Natural killer cell (primary cell): Measurements from ENCODE around the gene CPT1B. TPM values are rescaled to one million over a fixed set of nuclear protein-coding genes. Genes with fewer than 3 reads are reported as not detected.

Source experiments
- ATAC-seq, 3 donors: fragments of 150-1000 bp in 2 of 3; fragments of 200-7000 bp in 1 of 3; cut with Tn5 transposase; 1 replicate in 1 of 3; 2 replicates in 2 of 3; pipeline ENCODE4 v1.10.0; 2021; ENCODE audit warnings: mild to moderate bottlenecking in 2 of 3, moderate library complexity in 2 of 3
- DNase-seq, 2 donors: peaks; one replicate each; pipeline versions ENCODE4 v3.0.0 to v3.0.0-alpha.2; 2013 to 2021; ENCODE audit warnings: mixed read lengths in 1 of 2
- H3K27ac ChIP-seq: one replicate; pipeline ENCODE4 v1.5.1; 2013; ENCODE audit warnings: mild to moderate bottlenecking, low read length
- H3K27me3 ChIP-seq: one replicate; pipeline ENCODE4 v1.6.1; 2013; ENCODE audit warnings: low read length; ENCODE audit not compliant: control insufficient read depth, insufficient read depth
- H3K36me3 ChIP-seq: one replicate; pipeline ENCODE4 v1.6.1; 2013; ENCODE audit warnings: low read length; ENCODE audit not compliant: control insufficient read depth, insufficient read depth
- H3K4me1 ChIP-seq: one replicate; pipeline ENCODE4 v1.6.1; 2013; ENCODE audit warnings: low read length; ENCODE audit not compliant: control insufficient read depth, insufficient read depth
- H3K4me3 ChIP-seq: one replicate; pipeline ENCODE4 v1.5.1; 2013; ENCODE audit warnings: low read length
- H3K9me3 ChIP-seq: one replicate; pipeline ENCODE4 v1.6.1; 2013; ENCODE audit warnings: low read length; ENCODE audit not compliant: control insufficient read depth, insufficient read depth
- H3K27ac Mint-ChIP-seq, 2 donors: one replicate each; pipeline ENCODE4 v1.8.0; 2022; ENCODE audit warnings: mild to moderate bottlenecking in 2 of 2, mixed read lengths in 2 of 2, moderate library complexity in 1 of 2
- H3K27me3 Mint-ChIP-seq, 2 donors: one replicate each; pipeline ENCODE4 v1.8.0; 2022; ENCODE audit warnings: low read depth in 2 of 2, mixed read lengths in 2 of 2
- H3K36me3 Mint-ChIP-seq: one replicate; pipeline ENCODE4 v1.8.0; 2022; ENCODE audit warnings: mixed read lengths
- H3K4me1 Mint-ChIP-seq, 2 donors: one replicate each; pipeline ENCODE4 v1.8.0; 2022; ENCODE audit warnings: mixed read lengths in 2 of 2
- H3K4me3 Mint-ChIP-seq: one replicate; pipeline ENCODE4 v1.8.0; 2022; ENCODE audit warnings: mild to moderate bottlenecking, moderate library complexity, mixed read lengths
- H3K9me3 Mint-ChIP-seq, 2 donors: one replicate each; pipeline ENCODE4 v1.8.0; 2022; ENCODE audit warnings: mixed read lengths in 2 of 2
- CTCF ChIP-seq: fragments of 200-600 bp; IDR thresholded peaks from one replicate; pipeline ENCODE4 v1.8.0; 2022; ENCODE audit warnings: antibody characterized with exemption
- WGBS: methylation state at CpG from one replicate; pipeline ENCODE4 v1.1.7; 2013; ENCODE audit warnings: missing lambda C conversion rate; ENCODE audit not compliant: insufficient coverage; 5-methylcytosine and 5-hydroxymethylcytosine counted together
- intact Hi-C: fragments of 100-400 bp; cut with micrococcal nuclease; formaldehyde crosslinking; loops from one replicate; pipeline ENCODE4 v1.14.2; 2022
- total RNA-seq, 4 donors: library from RNA; stranded (reverse); fragments of 120-200 nt in 1 of 4; gene quantifications; one replicate each; pipeline versions ENCODE4 v1.2.3 to v1.2.4, GENCODE V29; 2013 to 2022

Gene CPT1B
- total RNA-seq, 3 donors from 2014 or later (not counting 1 experiment from before 2014, with no cell fraction given) = 53.1 to 75.7 (median 55.5) TPM

GRCh38 chr22:50602338-50602700, 24.1 kb upstream of the CPT1B start:
- no peaks in the 10 kb centered on the region for H3K36me3 ChIP-seq
- no peak overlapping the region for H3K27ac ChIP-seq
- Mint-ChIP-seq H3K4me3 (peak overlapping the region; percentile 74), H3K27ac (no peak overlapping the region), H3K27me3 (peaks cover 23 to 39% of the 10 kb centered on the region in 2 donors), H3K4me1 (peaks cover 0 to 10% of the 10 kb centered on the region in 2 donors), H3K9me3 (no peaks in the 10 kb centered on the region), H3K36me3 (peaks cover under 1% of the 10 kb centered on the region)
- no peak for DNase-seq
- no peak overlapping the region for H3K4me3 ChIP-seq
- H3K27me3 ChIP-seq = peaks cover 42% of the 10 kb centered on the region
- WGBS = 45% methylated on average over 2 of the region's 2 CpGs
- peaks cover 8% of the 10 kb centered on the region for H3K4me1 ChIP-seq
- no peaks in the 10 kb centered on the region for H3K9me3 ChIP-seq
- TF ChIP-seq CTCF = no peak
- intact Hi-C loops = no loop called here
- no peak for ATAC-seq

GRCh38 chr22:50601669-50602337, 23.6 kb upstream of the CPT1B start:
- WGBS = 58% methylated on average over 12 of the region's 12 CpGs
- Mint-ChIP-seq H3K36me3 (peaks cover 6% of the 10 kb centered on the region), H3K4me1 (peaks cover 0 to 10% of the 10 kb centered on the region in 2 donors), H3K27me3 (peaks cover 23 to 38% of the 10 kb centered on the region in 2 donors), H3K9me3 (no peaks in the 10 kb centered on the region), H3K4me3 (peak overlapping the region; percentile 74), H3K27ac (no peak overlapping the region)
- DNase-seq = no peak
- no peak for TF ChIP-seq CTCF
- no peak for ATAC-seq
- Histone ChIP-seq H3K27me3 (peaks cover 42% of the 10 kb centered on the region), H3K4me1 (peaks cover 8% of the 10 kb centered on the region), H3K9me3 (no peaks in the 10 kb centered on the region), H3K4me3 (no peak overlapping the region), H3K36me3 (no peaks in the 10 kb centered on the region), H3K27ac (no peak overlapping the region)
- intact Hi-C loops = no loop called here

GRCh38 chr22:50600967-50601668, 22.9 kb upstream of the CPT1B start:
- Histone ChIP-seq H3K4me3 (no peak overlapping the region), H3K27ac (no peak overlapping the region), H3K27me3 (peaks cover 42% of the 10 kb centered on the region), H3K9me3 (no peaks in the 10 kb centered on the region), H3K36me3 (no peaks in the 10 kb centered on the region), H3K4me1 (peaks cover 8% of the 10 kb centered on the region)
- H3K4me1 Mint-ChIP-seq = peaks cover 0 to 10% of the 10 kb centered on the region in 2 donors
- H3K9me3 Mint-ChIP-seq = no peaks in the 10 kb centered on the region
- H3K4me3 Mint-ChIP-seq = peak overlapping the region; percentile 74
- H3K36me3 Mint-ChIP-seq = peaks cover 11% of the 10 kb centered on the region
- WGBS = 16% methylated on average over 40 of the region's 52 CpGs
- intact Hi-C loops = no loop called here
- DNase-seq (no peak), ATAC-seq (no peak)
- H3K27me3 Mint-ChIP-seq = peaks cover 28 to 36% of the 10 kb centered on the region in 2 donors
- H3K27ac Mint-ChIP-seq = no peak overlapping the region
- TF ChIP-seq CTCF = no peak
